HG02798 (cell line): ENCODE data around the gene NAA16.
"Not testable (repeated sequence)": the region's sequence is repeated elsewhere in the genome, so short reads cannot be mapped to it uniquely, and the experiment has no call there.

ENCODE experiments used
- ATAC-seq: cut with Tn5 transposase; IDR thresholded peaks from one replicate; pipeline ENCODE4 v1.9.1; 2021; ENCODE audit warnings: mild to moderate bottlenecking; ENCODE audit not compliant: unreplicated experiment, poor library complexity

The NAA16 gene

DNA sequence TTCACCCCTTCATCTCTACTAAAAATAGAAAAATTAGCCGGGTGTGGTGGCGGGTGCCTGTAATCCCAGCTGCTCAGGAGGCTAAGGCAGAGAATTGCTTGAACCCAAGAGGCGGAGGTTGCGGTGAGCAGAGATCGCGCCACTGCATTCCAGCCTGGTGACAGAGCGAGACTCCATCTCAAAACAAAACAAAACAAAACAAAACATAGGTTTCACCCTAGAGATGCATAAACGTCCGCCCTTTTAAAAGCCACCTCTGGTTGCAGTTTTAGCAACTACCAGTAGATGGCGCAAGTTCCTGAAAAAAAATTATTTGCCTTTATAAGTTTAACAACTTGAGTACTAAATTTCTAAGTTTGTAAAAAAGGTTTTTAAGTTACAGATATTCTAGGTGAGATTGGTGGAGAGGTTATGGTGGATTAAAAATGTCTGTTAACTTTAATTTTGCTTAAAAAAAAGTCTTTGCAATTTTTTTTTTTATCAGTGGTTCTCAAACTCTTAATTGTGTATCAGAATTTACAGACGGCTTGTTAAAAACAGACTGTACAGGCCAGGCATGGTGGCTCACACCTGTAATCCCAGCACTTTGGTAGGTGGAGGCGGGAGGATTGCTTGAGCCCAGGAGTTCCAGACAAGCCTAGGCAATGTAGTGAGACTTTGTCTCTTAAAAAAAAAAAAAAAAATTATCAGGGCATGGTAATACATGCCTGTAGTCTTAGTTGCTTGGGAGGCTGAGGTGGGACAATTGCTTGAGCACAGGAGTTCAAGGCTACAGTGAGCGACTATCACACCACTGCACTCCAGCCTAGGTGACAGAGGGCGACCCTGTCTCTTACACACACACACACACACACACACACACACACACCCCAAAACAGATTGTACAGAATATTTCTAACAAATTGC is 42.1 kb downstream of the NAA16 start:
- ATAC-seq: no peak

GRCh38 chr13:41354416-41354815 is 43.3 kb downstream of the NAA16 start:
- no peak for ATAC-seq

DNA sequence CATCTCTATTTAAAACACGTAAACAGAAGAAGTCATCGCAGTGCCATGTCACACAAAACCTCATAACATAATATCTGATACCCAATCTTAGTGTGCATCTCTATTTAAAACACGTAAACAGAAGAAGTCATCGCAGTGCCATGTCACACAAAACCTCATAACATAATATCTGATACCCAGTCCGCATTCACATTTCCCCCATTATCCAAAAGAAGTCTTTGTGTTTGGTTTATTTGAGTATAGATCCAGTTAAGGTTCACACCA is 45.2 kb downstream of the NAA16 start:
- not testable (repeated sequence) for ATAC-seq

GRCh38 chr13:41356786-41357185 is 45.7 kb downstream of the NAA16 start:
- no peak for ATAC-seq

DNA sequence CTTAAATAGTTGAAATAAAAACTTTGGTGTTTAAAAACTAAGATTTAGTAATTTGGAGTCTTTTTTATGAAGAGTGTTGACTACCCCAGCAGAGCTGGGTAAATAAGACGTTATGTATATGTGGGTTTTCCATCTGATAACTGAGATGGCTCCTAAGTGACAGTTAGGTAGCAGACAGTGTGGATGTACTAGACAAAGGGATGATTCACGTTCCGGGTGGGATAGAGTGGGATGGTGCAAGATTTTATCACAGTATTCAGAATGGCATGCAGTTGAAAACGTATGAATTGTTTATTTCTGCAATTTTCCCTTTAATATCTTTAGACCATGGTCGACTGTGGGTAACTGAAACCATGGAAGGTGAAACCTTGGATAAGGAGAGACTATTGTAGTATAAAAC is 50.4 kb downstream of the NAA16 start:
- no peak for ATAC-seq

DNA sequence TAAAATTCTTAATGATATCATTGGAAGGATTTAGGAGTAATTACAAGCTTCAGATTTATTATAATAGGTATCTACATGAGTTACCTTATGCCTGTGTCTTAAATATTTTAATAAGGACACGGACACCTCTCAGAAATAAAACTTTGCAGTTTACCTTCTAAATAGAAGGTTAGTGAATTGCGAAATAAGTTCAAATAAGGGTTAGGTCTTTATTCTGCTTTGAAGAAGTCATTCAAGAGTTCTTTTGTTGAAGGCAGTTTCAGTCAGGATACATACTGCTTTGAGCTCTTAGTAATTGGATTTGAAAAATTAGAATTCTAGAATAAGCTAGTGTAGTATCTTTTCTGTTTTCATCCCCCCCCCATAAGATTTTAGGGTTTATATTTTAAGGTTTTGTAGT is 53.0 kb downstream of the NAA16 start:
- ATAC-seq: no peak

DNA sequence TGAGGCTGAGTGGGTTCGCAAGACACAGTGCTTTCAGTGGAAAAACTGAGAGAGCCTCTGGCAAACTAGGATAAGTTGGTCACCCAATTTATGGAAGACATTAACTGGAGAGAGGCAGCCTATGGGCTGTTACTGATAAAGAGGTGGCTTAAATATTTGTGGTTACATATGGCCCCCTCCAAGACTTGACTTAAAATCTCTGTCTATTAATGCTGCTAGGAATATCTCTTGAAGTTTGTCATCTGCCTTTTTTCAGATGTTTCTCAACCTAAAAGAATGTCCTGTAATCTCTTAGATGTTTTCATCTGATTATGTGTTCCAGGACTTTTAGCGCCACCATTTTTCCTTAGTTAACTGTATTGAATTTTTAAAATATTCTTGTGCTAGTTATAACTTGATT is 54.6 kb downstream of the NAA16 start:
- ATAC-seq: no peak

- ATAC-seq: no peak
These were observed 59.7 kb downstream of the NAA16 start for GRCh38 chr13:41370736-41371135.

DNA sequence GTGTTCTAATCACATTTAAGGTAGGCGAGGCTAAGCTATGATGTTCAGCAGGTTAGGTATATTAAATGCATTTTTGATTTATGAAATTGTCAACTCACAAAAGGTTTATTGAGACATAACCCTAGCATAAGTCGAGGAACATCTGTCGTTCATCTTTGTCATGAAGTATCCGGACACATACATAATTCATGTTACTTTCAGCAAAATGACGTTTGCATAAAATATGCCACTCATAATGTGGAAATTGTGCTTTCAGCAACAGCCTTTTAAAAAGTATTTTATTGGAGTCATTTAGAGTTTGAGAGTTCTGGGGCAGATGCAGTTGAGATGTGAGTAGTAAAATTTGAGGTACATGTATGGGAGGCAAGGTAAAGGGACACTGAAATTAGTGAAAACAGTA is 66.4 kb downstream of the NAA16 start:
- ATAC-seq: no peak

DNA sequence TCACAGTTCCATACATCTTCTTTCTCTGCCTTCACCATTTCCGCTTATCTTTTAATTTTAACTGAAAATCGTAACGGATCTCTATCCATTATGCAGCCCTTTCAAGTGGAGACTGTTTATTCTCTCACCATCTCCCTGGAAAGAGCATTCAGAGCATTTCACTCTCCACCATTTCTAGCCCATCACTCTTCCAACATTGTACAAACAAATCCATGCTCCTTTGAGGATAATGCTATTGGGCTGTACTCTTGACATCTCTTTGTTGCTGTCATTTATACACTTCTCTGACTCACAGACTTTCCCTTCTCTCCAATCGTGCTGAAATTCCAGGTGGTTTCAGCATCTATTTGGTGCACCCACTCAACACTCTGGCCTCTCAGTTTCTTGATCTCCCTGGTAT is 71.4 kb downstream of the NAA16 start:
- no peak for ATAC-seq

DNA sequence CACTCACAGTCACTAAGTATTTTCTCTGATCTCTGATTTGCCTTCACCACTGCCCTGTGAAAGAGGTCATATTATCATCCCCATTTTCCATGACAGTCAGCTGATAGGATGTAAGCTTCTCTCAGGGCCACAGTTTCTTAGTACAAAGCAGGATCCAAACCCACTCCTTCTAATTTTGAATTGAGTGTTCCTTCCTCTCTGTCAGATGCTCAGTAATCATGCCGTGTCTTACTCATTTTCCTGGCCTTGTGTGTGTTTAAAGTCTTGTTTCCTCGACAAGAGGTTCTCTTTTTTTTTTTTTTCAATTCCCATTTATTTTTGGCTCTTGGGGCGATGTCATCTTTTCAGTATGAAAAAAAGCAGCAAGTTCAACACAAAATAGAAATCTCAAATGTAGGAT is 72.3 kb downstream of the NAA16 start:
- ATAC-seq: no peak

- no peak for ATAC-seq
These were observed 73.9 kb downstream of the NAA16 start for GRCh38 chr13:41384749-41385503.

DNA sequence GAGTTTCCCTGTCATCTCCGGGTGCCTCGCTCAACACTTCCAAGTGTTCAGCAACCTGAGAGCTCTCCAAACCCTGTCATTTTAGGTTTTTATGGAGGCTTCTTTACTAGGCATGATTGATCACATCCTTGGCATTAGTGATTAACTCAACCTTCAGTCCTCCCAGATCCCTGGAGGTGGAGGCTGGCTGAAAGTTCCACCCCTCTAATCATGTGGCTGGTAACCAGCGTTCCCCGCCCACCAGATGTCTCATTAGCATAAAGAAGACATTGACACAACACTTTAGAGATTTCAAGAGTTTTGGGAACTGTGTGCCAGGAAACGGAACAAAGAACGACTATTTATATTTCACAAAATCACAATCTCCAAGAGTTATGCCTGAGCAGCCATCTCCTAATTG is 75.1 kb downstream of the NAA16 start:
- ATAC-seq: no peak

DNA sequence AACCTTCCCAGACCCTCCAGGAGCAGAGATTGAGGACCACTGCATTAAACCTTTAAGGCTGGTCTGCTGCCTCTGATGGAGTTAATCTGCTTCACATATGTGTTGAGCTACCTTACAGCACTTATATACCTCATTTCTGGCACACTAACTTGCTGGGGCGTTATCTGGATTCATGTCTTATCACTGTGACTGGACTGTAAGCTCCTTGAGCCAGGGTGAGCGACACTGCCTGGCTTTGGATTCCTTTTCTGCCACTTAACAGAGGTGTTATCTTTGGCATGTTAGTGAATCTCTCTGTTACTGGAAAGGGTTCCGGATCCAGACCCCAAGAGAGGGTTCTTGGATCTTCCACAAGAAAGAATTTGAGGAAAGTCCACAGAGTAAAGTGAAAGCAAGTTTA is 76.5 kb downstream of the NAA16 start:
- no peak for ATAC-seq

DNA sequence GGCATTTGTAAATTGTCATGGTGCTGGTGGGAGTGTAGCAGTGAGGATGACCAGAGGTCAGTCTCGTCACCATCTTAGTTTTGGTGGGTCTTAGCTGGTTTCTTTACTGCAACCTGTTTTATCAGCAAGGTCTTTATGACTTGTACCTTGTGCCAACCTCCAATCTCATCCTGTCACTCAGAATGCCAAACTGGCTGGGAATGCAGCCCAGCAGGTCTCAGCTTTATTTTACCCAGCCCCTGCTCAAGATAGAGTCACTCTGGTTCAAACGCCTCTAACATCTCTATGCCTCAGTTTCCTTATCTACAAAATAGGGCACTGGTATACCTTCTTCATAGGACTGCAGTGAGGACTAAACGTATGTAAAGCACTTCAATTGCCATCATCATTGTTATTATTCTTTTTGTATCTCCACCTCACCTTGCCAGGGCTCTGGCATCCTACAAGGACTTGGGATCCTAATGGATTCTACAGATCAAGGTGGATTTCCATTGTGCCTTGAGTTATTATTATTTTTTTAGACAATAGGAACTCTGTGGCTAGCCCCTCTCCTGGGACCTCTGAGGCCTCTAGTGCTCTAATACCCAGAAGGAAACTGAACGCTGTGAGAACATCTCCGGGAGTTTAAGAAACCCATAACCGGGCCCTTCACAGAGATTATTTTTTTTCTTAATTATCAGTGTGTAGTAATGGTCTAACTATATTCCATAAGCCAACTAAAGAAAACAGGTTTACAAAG is 77.2 kb downstream of the NAA16 start:
- no peak for ATAC-seq

DNA sequence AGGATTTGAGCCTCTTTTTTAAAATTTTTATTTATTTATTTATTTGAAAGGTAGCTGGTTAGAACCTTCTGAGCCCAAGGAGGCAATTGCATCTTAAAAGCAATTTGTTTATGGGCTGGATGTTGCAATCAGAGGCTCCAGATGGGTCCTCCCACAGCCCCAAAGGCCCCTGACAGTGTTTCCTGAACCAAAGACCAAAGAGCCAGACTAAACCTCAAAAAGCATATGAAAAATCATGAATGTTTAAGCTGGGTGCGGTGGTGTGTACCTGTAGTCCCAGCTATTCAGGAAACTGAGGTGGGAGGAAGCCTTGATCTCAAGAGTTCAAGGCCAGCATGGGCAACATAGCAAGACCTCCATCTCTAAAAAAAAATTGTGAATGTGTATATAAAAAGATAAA is 78.5 kb downstream of the NAA16 start:
- ATAC-seq: no peak

DNA sequence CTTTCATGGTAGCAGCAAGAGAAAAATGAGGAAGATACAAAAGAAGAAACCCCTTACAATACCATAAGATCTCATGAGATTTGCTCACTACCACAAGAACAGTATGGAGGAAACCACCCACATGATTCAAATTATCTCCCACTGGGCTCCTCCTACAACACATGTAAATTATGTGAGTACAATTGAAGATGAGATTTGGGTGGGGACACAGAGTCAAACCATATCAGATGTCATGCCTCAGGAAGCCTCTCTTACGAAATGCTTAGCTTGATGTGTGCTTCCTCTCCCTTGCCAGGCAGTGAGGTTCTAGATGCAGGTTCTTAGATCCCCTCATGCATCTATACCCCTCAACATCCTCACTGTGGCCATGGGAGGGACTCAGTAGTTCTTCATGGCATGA is 83.1 kb downstream of the NAA16 start:
- ATAC-seq: no peak

- ATAC-seq: no peak
These were observed 87.6 kb downstream of the NAA16 start for GRCh38 chr13:41398494-41399170.

DNA sequence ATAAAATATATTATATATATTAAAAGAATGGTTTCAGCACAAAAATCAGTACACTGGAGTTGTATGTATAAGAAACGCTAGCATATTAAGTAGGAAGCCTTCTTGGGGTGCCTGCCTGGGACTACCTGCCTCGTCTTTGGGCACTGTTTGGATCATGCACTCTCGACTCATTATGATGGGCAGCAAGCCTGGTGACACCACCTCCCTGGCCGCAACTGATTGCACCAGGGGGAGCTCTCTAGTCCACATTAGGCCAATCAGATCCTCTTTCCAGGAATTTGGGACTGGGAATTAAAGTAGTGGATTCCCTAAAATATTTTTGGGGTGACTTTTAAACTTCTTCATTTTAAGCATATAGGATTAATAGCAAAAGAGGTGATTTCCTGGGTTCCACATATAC is 90.3 kb downstream of the NAA16 start:
- ATAC-seq: no peak

- no peak for ATAC-seq
These were observed 91.8 kb downstream of the NAA16 start for GRCh38 chr13:41402691-41403511.
